NCI-H748 treated with DMSO at 0.1 percent for 48 hours (cell line): Measurements from ENCODE around the gene SNCAIP.

Source experiments
- DNase-seq: peaks from one replicate; lab custom pipeline; 2025; lab: John Stamatoyannopoulos, UW

The SNCAIP gene

DNA sequence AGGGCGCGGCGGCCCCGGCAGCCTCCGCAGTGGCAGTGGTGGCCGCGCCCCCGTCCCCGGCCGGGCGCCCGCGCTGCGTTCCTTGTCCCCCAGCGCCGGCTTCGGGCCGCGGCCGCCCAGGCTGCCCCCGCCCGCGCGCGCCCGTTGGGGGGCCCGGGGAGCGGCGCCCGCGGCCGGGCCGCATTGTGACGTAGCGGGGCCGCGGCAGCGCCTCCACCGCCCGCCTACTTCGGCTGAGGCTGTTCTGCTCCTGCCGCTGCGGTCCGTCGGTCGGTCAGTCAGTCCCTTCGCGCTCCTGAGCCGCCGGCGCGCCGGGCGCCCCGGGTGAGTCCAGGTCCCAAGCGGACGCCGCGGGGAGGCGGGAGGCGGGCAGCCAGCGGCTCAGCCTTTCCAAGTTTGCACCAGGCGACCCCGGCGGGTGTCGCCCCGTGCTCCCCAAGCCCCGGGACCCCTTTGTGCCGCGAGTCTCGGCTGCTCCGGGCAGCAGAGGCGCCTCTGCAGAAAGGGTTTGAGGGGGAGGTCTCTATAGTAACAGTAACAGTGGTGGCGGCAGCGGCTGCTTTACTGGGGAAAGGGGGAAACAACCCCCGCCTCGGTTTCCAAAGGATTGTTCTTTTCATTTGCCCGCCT is at the start of gene SNCAIP:
SNCAIP (plus strand) TSS at position 277 of the 630 bp plus-strand sequence. CDS start 78,898 bp downstream, outside the sequence.
- peak; percentile 27 for DNase-seq

GRCh38 chr5:122263352-122264030 is 48.5 kb upstream of the SNCAIP start:
- no peak for DNase-seq

DNA sequence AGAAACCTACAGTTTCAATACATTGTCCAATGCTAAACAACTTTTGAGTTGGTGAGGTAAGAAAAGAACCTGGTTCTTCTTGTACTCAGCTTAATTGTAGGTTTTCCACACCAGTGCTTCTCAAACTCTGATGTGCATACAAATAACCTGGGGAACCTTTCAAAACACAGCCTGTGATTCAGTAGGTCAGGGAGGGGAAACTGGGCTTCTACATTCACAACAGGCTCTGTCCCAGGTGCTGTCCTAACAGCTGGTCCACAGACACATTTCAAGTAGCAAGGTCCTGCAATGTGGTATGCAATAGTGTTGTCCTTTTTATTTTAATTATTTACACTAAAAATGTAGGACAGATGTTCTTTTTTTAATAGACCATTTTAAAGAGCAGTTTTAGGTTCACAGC is 47.4 kb upstream of the SNCAIP start:
- no peak for DNase-seq

- DNase-seq: no peak
Measured at GRCh38 chr5:122267185-122267584, 44.9 kb upstream of the SNCAIP start.

DNA sequence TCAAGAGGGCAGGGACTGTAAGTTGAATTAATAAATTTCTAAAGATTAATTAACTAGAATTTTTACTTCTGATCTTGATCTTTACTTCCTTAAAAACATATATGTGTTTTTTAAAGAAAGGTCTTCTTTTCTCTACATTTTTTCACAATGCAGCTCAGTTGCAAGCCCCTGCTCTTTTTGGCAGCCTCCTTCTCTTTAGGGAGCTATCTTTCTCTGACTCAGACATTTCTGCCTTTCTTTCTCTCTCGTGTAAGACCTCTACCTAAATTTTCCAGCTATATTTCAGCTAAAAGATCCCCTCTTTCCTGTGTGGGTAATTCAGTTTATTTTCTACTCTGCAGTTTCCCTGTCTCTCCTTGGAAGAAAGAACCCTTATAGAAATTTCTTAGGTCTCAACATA is 38.3 kb upstream of the SNCAIP start:
- DNase-seq: no peak

DNA sequence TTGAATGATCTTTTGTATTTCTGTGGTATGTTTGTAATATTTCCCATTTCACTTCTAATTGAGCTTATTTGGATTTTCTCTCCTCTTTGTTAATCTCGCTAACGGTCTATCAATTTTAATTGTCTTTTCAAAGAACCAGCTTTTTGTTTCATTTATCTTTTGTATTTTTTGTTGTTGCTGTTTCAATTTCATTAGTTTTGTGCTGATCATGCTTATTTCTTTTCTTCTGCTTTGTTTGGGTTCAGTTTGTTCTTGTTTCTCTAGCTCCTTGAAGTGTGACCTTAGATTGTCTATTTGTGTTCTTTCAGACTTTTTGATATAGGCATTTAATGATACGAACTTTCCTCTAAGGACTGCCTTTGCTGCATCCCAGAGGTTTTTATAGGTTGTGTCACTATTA is 28.4 kb upstream of the SNCAIP start:
- no peak for DNase-seq

- no peak for DNase-seq
Measured at GRCh38 chr5:122286541-122286940, 25.5 kb upstream of the SNCAIP start.

DNA sequence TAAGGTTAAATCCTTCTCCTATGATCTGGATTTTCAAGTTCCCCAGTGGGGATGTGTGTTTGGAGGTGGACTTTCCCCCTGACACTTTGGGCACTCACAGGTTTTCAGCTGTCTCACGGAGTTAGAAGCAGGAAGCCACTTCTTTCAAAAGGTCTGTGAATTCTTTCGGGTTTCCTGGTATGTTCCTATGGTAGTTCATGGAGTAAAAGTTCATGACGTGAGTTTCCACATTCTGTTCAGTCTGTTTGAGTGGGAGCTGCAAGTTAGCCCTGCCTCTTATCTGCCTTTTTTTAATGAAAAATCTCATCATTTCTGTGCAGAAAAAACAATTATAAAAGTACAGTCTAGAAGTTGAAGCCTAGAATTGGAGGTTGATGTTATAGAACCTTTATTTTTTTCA is 24.9 kb upstream of the SNCAIP start:
- DNase-seq: no peak

DNA sequence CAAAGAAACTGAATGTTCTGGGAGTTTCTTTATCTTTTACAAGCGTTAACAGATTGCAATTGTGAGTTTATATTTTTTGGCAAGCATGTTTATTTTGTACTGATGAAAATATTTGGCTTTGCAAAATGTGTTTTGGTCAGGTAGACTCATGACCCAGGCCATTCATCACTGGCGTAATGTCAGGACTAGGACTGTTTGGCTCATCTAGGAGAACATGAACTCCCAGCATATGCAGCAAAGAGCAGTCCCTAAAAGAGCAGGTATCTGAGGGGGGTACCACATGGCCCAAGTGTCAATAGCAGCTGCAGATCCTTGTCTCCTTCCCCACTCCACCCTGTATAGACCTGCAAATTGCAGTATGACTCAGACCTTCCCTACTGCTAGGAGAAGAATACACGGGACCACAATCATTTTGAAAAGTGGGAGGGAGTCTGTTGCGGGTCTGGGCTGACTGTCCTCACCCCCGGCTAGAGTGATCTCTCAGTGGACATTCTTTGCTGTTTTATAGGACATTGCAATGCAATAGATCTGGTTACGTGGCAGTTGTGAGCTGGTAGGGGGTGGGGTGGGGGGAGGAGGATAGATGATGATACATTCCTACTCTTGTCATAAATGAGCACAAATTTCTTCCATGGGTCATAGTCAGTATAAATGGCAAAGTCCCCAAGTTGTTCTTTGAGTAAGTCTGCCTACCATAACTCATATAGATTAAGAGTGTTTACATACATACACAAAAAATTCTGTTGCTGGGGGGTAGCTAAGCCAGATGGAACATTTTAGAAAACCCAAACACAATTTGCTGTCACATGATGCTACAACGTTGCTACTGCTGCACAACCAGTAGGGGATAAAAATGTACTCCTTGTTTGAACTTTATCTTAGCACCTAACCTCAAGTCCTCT is 20.8 kb upstream of the SNCAIP start:
- no peak for DNase-seq

- DNase-seq: no peak
Measured at GRCh38 chr5:122292332-122292731, 19.7 kb upstream of the SNCAIP start.

DNA sequence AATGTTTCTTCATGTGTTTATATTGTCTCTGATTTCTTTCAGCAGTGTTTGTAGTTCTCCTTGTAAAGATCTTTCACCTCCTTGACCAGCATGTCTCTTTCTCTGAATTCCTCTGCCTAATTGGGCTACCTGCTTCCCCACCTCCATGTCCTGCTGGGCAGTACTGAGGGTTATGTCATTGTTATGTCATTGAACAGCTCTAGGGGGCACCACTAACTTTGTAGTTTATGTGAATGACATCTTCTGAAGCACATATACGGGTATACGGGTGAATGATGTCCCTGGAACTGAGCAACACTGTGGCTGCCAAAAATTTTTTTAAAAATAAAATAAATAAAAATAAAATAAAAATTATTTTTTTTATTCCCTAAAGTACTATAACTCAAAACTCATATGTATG is 16.9 kb upstream of the SNCAIP start:
- peak; percentile 44 for DNase-seq

- DNase-seq: no peak
Measured at GRCh38 chr5:122296871-122297270, 15.2 kb upstream of the SNCAIP start.

DNA sequence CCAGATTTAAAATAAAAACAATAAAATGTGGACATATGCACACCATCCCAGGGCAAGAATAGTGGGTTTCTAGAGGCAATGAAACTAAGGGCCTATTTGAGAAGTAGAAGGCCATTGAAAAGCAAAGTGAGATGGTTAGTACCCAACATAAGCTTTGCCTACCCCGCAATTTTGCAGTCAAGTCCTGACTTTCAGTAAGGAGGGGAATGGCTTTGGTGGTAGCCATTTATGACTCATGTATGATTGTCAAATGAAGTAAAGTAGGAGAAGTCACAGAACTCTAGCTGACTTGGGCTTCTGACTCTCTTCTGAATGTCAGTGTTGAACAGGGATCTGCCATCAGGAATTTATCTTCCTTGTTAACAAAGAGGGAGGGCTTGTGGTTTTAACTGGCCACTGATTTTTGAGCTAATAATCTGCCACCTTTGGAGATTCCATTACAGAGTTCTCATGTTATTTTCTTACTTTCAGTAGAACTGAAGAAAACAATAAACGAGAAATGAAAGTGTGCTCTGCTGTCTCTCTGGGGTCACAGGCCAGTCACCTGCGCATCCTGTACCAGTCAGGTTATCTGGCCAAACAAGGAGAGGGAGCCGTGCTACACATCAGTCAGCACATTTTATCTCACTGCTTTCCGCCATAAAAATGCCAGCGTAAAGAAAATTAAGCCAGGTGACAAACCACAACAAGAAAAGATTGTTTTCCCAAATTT is 14.3 kb upstream of the SNCAIP start:
- no peak for DNase-seq

DNA sequence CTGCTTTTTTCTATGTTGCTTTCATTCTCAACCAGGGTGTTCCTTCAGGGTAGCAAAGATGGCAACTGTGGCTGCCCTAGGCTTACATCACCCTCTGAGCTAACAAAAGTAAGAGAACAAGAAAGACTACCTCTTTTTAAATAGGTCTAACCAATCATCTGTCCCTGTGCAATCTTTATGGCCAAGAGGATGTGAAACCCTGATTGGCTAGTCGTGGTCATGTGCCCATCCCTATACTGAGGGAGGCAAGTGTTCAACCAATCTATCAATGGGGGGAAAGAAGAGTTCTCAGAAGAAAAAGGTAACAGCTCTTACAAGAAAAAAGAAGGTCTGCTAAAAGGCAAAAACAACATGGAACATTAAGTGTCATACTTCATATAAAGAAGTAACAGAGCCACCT is 11.7 kb upstream of the SNCAIP start:
- no peak for DNase-seq

DNA sequence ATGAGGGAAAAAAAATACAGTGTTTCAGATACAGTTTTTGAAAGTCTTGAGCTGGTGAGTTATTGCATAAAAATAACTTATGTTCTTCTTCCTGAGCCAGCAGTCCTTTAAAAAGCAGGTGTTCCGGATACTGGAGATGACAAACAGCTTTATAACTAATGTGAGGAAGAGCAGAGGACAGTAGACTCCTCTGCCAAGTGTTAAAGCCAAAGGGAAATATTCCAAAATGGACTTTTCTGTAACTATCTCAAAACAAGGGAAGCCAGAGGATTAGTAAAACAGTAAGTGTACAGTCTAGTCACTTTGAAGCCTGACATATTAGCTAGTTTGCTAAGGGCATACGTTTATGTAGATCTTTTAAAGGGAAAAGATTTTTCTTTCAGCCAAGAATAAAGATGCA is 11.0 kb upstream of the SNCAIP start:
- no peak for DNase-seq

DNA sequence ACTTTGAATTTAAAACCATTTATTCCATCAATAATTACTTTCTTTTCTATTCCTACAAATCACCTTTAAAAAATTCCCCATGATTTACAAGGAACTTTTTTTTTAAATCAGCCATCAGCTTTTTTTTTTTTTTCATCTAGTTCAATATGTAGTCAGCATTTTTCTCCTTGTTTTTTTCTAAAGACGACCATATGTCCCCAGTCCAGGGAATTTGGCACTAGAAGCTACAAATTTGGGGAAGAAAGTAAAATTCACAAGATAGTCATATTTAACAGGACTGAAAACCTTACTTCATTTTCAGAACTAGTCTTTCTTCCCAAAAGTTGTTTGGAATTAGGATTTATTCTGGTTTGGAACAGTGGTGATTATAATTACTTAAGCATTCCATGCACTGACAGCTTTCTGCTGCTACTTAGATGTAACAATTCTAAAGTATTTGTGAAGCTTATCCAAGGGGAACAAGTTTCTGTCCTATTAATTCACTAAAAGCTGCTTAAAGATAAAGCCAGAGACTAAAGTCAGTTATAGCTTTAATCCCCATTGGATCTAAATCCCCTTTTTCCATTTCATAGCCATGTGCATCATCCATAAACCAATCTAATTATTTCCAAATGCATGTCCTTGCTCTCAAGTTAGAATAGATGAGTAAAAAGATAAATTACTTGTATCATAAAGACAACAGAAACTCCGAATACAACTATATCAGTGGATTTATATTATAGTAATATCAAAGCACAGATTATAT is 7.4 kb upstream of the SNCAIP start:
- DNase-seq: no peak

DNA sequence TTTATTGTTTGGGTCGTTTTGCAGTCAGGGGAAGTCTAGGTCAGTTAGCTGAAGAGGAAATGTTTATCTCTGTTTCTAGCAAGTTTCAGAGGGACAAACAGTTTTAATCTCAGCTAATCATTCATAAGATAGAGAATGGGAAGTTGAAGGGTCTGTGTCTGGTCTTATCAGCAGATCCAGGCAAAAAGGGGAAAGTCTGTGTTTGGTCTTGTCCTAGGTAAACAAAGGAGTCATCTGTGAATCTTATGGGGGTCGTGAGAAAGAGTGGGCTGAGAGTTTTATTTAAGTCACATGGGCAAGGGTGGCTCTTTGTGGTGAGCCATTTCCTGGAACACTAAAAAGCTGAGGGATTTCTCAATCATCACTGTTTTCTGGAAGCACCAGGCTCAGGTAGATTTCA is 5.6 kb upstream of the SNCAIP start:
- DNase-seq: no peak

DNA sequence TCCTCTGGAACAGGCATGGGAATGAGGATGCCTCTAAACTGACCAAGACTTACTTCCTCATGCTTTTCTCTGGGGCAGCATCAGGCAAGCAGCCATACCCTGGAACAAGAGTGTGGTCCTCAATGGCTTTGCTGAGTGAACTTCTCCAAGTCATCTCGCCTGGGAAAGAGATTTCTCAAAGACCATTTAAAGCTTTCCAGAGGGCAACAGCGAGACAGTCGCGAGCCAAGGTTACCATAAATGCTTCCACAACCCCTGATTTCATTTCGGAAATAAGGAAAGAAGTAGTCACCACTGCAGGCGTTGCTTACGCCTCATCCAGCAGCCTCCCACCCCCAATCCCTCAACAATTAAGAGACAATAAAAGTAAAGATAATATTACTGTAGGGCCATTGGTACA is 1.1 kb upstream of the SNCAIP start:
- DNase-seq: no peak

GRCh38 chr5:122311497-122311960 is 508 bp upstream of the SNCAIP start:
- DNase-seq: peak; percentile 33

DNA sequence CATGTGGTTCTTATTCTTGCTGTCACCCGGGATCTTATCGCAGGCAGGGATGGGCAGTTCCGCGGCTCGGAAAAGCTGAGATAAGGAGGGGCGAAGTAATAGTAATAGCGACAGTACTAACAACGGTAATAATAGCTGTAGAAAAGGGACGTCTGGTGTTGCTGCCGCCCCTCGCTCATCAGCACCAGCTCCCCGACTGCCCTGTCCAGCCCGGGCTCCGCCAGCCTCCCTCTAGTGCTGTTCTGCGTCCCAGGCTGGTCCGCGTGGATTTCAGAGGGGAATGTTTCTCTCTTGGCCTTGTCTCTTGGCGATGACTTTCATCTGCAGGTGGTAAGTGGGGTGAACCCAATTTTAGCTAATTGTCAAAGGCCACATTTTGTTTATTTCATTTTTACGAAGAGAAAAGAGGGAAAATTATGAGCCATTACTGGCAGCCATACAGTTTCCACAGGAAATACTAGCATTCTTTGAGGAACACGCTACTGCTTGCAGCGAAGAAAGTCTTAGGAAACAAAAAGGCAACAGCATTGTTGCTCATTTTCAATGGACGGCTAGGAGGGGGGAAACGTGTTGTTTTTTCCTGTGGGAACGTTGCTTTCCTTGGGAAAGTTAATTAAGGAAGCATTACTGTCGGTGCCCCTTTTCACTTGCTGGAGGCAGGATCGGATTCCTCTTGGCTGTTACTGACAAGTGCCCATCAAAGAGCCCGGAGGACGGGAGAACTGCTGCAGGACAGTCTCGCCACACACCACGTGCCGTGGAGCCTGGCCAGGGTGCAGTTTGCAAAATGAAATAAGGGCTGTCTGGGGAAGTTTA is 762 bp downstream of the SNCAIP start:
- DNase-seq: peak; percentile 61

DNA sequence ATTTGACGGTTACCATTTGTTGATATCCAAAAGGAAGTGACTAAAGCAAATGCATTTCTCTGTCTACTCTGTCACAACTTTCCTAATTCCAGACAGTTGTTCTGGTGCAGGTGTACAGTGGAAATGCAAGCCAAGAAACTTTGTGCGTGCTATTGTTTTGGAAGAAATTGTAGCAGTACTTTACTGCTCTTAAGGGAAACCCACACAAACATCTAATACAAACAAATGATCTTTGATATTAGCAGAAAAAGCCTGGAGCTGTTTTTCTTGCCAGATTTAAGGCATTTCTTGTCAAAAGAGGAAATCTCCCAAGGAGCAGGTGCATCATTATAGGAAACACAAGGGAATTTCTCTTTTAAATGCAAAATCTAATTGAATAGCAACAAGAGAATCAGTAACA is 2.0 kb downstream of the SNCAIP start:
- peak; percentile 15 for DNase-seq
